Thymus (tissue), 11 donors: ENCODE measurements around the gene ALCAM. TPM values are rescaled to one million over a fixed set of nuclear protein-coding genes. Genes with fewer than 3 reads are reported as not detected.

Source experiments
- DNase-seq, 9 donors: peaks; one replicate each; pipeline ENCODE4 v3.0.0-alpha.2; 2013; ENCODE audit warnings: low spot score in 9 of 9, low read depth in 6 of 9, missing footprints in 1 of 9
- H3K27ac ChIP-seq, 2 donors: one replicate each; pipeline ENCODE4 v1.5.1; 2013; ENCODE audit warnings: control low read depth in 1 of 2, low read depth in 1 of 2, low read length in 1 of 2, mild to moderate bottlenecking in 1 of 2, moderate library complexity in 1 of 2
- H3K27me3 ChIP-seq, 2 donors: one replicate each; pipeline ENCODE4 v1.5.1; 2013; ENCODE audit warnings: low read length in 1 of 2; ENCODE audit not compliant: control insufficient read depth in 2 of 2, insufficient read depth in 1 of 2
- H3K36me3 ChIP-seq, 2 donors: one replicate each; pipeline ENCODE4 v1.5.1; 2013; ENCODE audit warnings: low read length in 1 of 2, mild to moderate bottlenecking in 1 of 2, moderate library complexity in 1 of 2; ENCODE audit not compliant: control insufficient read depth in 2 of 2, insufficient read depth in 2 of 2
- H3K4me1 ChIP-seq, 2 donors: one replicate each; pipeline ENCODE4 v1.5.1; 2013; ENCODE audit warnings: low read length in 2 of 2; ENCODE audit not compliant: control insufficient read depth in 2 of 2, insufficient read depth in 2 of 2
- H3K4me3 ChIP-seq, 2 donors: one replicate each; pipeline ENCODE4 v1.5.1; 2013; ENCODE audit warnings: low read length in 2 of 2, control low read depth in 1 of 2, mild to moderate bottlenecking in 1 of 2
- H3K9me3 ChIP-seq, 2 donors: one replicate each; pipeline ENCODE4 v1.5.1; 2013; ENCODE audit warnings: low read length in 1 of 2, mild to moderate bottlenecking in 1 of 2; ENCODE audit not compliant: control insufficient read depth in 2 of 2, insufficient read depth in 1 of 2
- WGBS: extraction: QIAGEN DNeasy Blood & Tissue Kit; methylation state at CpG from one replicate; pipeline ENCODE4 v1.1.7; 2013; 5-methylcytosine and 5-hydroxymethylcytosine counted together
- polyA plus RNA-seq: library from polyadenylated mRNA; stranded (reverse); fragments of 200-250 nt; gene quantifications from one replicate; pipeline ENCODE4 v1.2.3, GENCODE V29; 2013
- total RNA-seq: library from RNA; stranded (reverse); fragments of 120-200 nt; gene quantifications from one replicate; pipeline ENCODE4 v1.2.4, GENCODE V29; 2013
- donor health status: healthy.

The ALCAM gene
- total and polyA plus RNA-seq, 2 donors, result 28.4 to 38.3 TPM

GRCh38 chr3:105619651-105620050 is 252.9 kb downstream of the ALCAM start:
- no peaks in the 10 kb centered on the region for H3K27me3 ChIP-seq

GRCh38 chr3:105620236-105620635 is 253.5 kb downstream of the ALCAM start:
- no peaks in the 10 kb centered on the region for H3K27me3 ChIP-seq
- WGBS, result 98% methylated on average over 2 of the region's 2 CpGs
- no peak overlapping the region for H3K27ac ChIP-seq
- H3K9me3 ChIP-seq, result no peaks in the 10 kb centered on the region
- no peak overlapping the region for H3K4me3 ChIP-seq
- no peak for DNase-seq
- H3K4me1 ChIP-seq, result no peaks in the 10 kb centered on the region
- no peaks in the 10 kb centered on the region for H3K36me3 ChIP-seq

More at GRCh38 chr3:105619651-105620050, 252.9 kb downstream of the ALCAM start:
- H3K4me3 ChIP-seq, result no peak overlapping the region
- DNase-seq, result no peak
- H3K36me3 ChIP-seq, result no peaks in the 10 kb centered on the region
- H3K27ac ChIP-seq, result no peak overlapping the region
- H3K9me3 ChIP-seq, result no peaks in the 10 kb centered on the region
- WGBS, result 95% methylated on average over 2 of the region's 2 CpGs
- H3K4me1 ChIP-seq, result no peaks in the 10 kb centered on the region

- no peaks in the 10 kb centered on the region for H3K4me1 ChIP-seq
- no peak for DNase-seq
- no peaks in the 10 kb centered on the region for H3K36me3 ChIP-seq
- no peak overlapping the region for H3K27ac ChIP-seq
- no peak overlapping the region for H3K4me3 ChIP-seq
- H3K9me3 ChIP-seq, result no peaks in the 10 kb centered on the region
- no peaks in the 10 kb centered on the region for H3K27me3 ChIP-seq
Measured at GRCh38 chr3:105622169-105622568, 255.5 kb downstream of the ALCAM start.
